ENCODE data around the gene SLC38A1.

- TF ChIP-seq CTCF (IDR thresholded peaks at IDR 0.05) (no peak), POLR2AphosphoS5 (IDR thresholded peaks at IDR 0.05) (no peak)
Measured at GRCh38 chr12:46183112-46183511, 85.7 kb downstream of the SLC38A1 start.

All from upper lobe of left lung (tissue), 4 donors.